HG03066 (cell line): ENCODE results near the gene INPP4A.
A peak's percentile ranks its signal among the peaks of the same experiment; 100 is the strongest.
"Not testable (repeated sequence)": the region's sequence is repeated elsewhere in the genome, so short reads cannot be mapped to it uniquely, and the experiment has no call there.

Source experiments
- ATAC-seq: cut with Tn5 transposase; IDR thresholded peaks from one replicate; pipeline ENCODE4 v1.9.1; 2021; ENCODE audit warnings: low read depth; ENCODE audit not compliant: unreplicated experiment

The INPP4A gene

GRCh38 chr2:98435670-98436069, 9.0 kb upstream of the INPP4A start:
- ATAC-seq = not testable (repeated sequence)

GRCh38 chr2:98436734-98437133, 7.9 kb upstream of the INPP4A start:
- no peak for ATAC-seq

GRCh38 chr2:98438190-98439133, 6.2 kb upstream of the INPP4A start:
- peak; percentile 76 for ATAC-seq

- no peak for ATAC-seq
Measured at GRCh38 chr2:98441706-98442450, 2.8 kb upstream of the INPP4A start.

- ATAC-seq = no peak
Measured at GRCh38 chr2:98442488-98442887, 2.2 kb upstream of the INPP4A start.

- ATAC-seq = peak; percentile 30
Measured at GRCh38 chr2:98445177-98445682, 572 bp downstream of the INPP4A start.

GRCh38 chr2:98445683-98446581, 1.3 kb downstream of the INPP4A start:
- ATAC-seq = no peak

- ATAC-seq = no peak
Measured at GRCh38 chr2:98446850-98447249, 2.2 kb downstream of the INPP4A start.

- ATAC-seq = no peak
Measured at GRCh38 chr2:98448441-98449145, 3.9 kb downstream of the INPP4A start.

GRCh38 chr2:98452396-98453027, 7.9 kb downstream of the INPP4A start:
- ATAC-seq = no peak

GRCh38 chr2:98453083-98453482, 8.4 kb downstream of the INPP4A start:
- ATAC-seq = no peak

- no peak for ATAC-seq
Measured at GRCh38 chr2:98453531-98453930, 8.9 kb downstream of the INPP4A start.

- no peak for ATAC-seq
Measured at GRCh38 chr2:98454073-98454472, 9.4 kb downstream of the INPP4A start.

- peak; percentile 43 for ATAC-seq
Measured at GRCh38 chr2:98454500-98455235, 10.0 kb downstream of the INPP4A start.

GRCh38 chr2:98455494-98455976, 10.9 kb downstream of the INPP4A start:
- peak; percentile 38 for ATAC-seq

GRCh38 chr2:98457045-98457696, 12.5 kb downstream of the INPP4A start:
- ATAC-seq = no peak

GRCh38 chr2:98458207-98458606, 13.5 kb downstream of the INPP4A start:
- ATAC-seq = no peak
